Measurements from ENCODE around the gene CBARP.

The CBARP gene

GRCh38 chr19:1275260-1275975 lies 37.6 kb upstream of the CBARP start, which contains the start of gene FAM174C:
Gene FAM174C, plus strand, starts transcription at chr19:1275530. Its CDS starts 20 bp downstream, at chr19:1275550.
- DNase-seq (ENCODE audit: low read depth in 2 of 2) = peak; percentile 94 to 95

- no peak for DNase-seq (ENCODE audit: low read depth in 2 of 2)
Observed at GRCh38 chr19:1274852-1275259, 37.1 kb upstream of the CBARP start.

GRCh38 chr19:1274081-1274851 lies 36.5 kb upstream of the CBARP start:
- DNase-seq (ENCODE audit: low read depth in 2 of 2) = no peak

- no peak for DNase-seq (ENCODE audit: low read depth in 2 of 2)
Observed at GRCh38 chr19:1273263-1274041, 35.6 kb upstream of the CBARP start.

GRCh38 chr19:1272423-1273262 lies 34.8 kb upstream of the CBARP start:
- no peak for DNase-seq (ENCODE audit: low read depth in 2 of 2)

GRCh38 chr19:1271528-1272422 lies 34.0 kb upstream of the CBARP start:
- no peak for DNase-seq (ENCODE audit: low read depth in 2 of 2)

GRCh38 chr19:1270854-1271527 lies 33.2 kb upstream of the CBARP start:
- no peak for DNase-seq (ENCODE audit: low read depth in 2 of 2)

GRCh38 chr19:1270213-1270853 lies 32.5 kb upstream of the CBARP start:
- no peak for DNase-seq (ENCODE audit: low read depth in 2 of 2)

GRCh38 chr19:1269478-1270212 lies 31.8 kb upstream of the CBARP start:
- peak; percentile 74 to 80 for DNase-seq (ENCODE audit: low read depth in 2 of 2)

- peak; percentile 99 for DNase-seq (ENCODE audit: low read depth in 2 of 2)
Observed at GRCh38 chr19:1269065-1269477, 31.3 kb upstream of the CBARP start, which contains the start of gene CIRBP. Gene CIRBP, plus strand, starts transcription at chr19:1269332. Its CDS starts 1,602 bp downstream, at chr19:1270934.

- DNase-seq (ENCODE audit: low read depth in 2 of 2) = no peak
Observed at GRCh38 chr19:1268226-1269064, 30.6 kb upstream of the CBARP start.

- DNase-seq (ENCODE audit: low read depth in 2 of 2) = no peak
Observed at GRCh38 chr19:1267477-1268225, 29.8 kb upstream of the CBARP start.

GRCh38 chr19:1266916-1267476 lies 29.2 kb upstream of the CBARP start:
- DNase-seq (ENCODE audit: low read depth in 2 of 2) = peak in 1 of 2 donors; percentile 57

- peak in 1 of 2 donors; percentile 79 for DNase-seq (ENCODE audit: low read depth in 2 of 2)
Observed at GRCh38 chr19:1266129-1266915, 28.5 kb upstream of the CBARP start.

GRCh38 chr19:1265615-1266128 lies 27.9 kb upstream of the CBARP start:
- DNase-seq (ENCODE audit: low read depth in 2 of 2) = no peak

Data from stimulated activated CD4-positive, alpha-beta T cell treated with anti-CD3 and anti-CD28 coated beads, Interleukin-15, amount 100 ng/mL, for 48 hours (primary cell).